Stimulated activated effector memory CD8-positive, alpha-beta T cell treated with anti-CD3 and anti-CD28 coated beads, Interleukin-12 subunit alpha, Interleukin-12 subunit beta, amount 100 ng/mL, for 72 hours (primary cell): ENCODE data around the gene GSTA5.
"Not testable (repeated sequence)": the region's sequence is repeated elsewhere in the genome, so short reads cannot be mapped to it uniquely, and the experiment has no call there.

ENCODE experiments used
- ATAC-seq: fragments of 150-1000 bp; cut with Tn5 transposase; 2 replicates; pipeline ENCODE4 v1.10.0; 2021
- DNase-seq, 2 donors: peaks; one replicate each; pipeline ENCODE4 v3.0.0; 2021 to 2022; ENCODE audit warnings: low spot score in 2 of 2
- H3K27ac Mint-ChIP-seq: one replicate; pipeline ENCODE4 v1.8.0; 2022; ENCODE audit warnings: mild to moderate bottlenecking, mixed read lengths
- H3K36me3 Mint-ChIP-seq: one replicate; pipeline ENCODE4 v1.8.0; 2022; ENCODE audit warnings: mild to moderate bottlenecking, mixed read lengths
- H3K4me1 Mint-ChIP-seq: one replicate; pipeline ENCODE4 v1.8.0; 2022; ENCODE audit warnings: mixed read lengths
- H3K4me3 Mint-ChIP-seq: one replicate; pipeline ENCODE4 v1.8.0; 2022; ENCODE audit warnings: mild to moderate bottlenecking, mixed read lengths
- H3K9me3 Mint-ChIP-seq: one replicate; pipeline ENCODE4 v1.8.0; 2022; ENCODE audit warnings: mixed read lengths

GSTA5 gene

DNA sequence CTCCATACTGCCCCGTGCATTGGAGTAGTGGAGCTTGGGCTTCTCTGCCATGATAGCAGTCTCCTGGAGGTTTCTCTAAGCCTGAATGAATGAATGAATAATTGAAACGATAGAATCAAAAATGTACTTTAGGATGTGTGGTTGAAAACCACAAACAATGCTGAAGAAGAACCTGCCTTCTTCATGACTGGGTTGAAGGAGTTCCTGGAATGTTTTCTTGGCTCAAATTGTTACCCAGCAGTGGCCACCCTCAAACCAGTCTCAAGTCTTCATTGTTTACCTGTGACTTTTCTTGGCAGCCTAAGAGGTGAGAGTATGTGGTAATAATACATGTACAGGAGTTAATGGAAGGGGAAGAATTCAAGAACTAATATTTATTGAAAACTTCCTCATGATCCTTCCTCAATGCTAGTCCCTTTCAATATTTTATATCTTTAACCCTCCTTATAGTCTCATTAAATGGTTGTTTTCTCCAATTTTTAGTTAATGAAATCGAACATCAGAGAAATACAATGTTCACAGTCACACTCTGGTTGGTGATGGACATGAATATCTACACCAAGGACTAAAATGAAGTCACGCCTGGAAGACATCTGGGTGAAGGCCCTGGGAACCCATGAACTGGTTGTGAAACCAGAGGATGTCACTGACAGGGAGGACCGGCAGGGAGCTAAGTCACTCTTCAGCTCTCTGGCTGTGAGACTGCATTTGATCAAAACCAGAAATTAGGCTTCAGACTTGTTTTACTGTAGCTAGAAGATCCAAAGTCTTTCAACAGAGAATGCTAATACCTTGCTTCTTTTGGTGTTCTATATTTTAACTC, at the start of gene GSTA5:
Gene GSTA5 (minus strand): TSS at position 51 of the 823 bp plus-strand sequence.
- Mint-ChIP-seq H3K4me3 (no peak within 1 kb of the TSS), H3K27ac (no peak within 1 kb of the TSS), H3K36me3 (no peaks in the 10 kb centered on the region), H3K9me3 (no peaks in the 10 kb centered on the region), H3K4me1 (no peaks in the 10 kb centered on the region)
- ATAC-seq (no peak), DNase-seq (no peak)

DNA sequence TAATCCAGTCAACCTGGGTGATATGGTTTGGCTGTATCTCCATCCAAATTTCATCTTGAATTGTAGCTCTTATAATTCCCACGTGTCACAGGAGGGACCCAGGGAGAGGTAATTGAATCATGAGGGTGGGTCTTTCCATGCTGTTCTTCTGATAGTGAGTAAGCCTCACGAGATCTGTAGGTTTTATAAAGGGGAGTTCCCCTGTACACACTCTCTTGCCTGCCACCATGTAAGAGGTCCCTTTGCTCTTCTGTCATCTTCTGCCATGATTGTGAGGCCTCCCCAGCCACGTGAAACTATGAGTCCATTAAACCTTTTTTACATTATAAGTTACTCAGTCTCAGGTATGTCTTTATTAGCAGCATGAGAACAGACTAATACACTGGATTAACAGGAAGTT, 49.4 kb upstream of the GSTA5 start:
- no peak for ATAC-seq
- DNase-seq, result no peak
- Mint-ChIP-seq H3K4me3 (no peak overlapping the region), H3K36me3 (no peaks in the 10 kb centered on the region), H3K4me1 (peaks cover 7% of the 10 kb centered on the region), H3K9me3 (no peaks in the 10 kb centered on the region), H3K27ac (no peak overlapping the region)

DNA sequence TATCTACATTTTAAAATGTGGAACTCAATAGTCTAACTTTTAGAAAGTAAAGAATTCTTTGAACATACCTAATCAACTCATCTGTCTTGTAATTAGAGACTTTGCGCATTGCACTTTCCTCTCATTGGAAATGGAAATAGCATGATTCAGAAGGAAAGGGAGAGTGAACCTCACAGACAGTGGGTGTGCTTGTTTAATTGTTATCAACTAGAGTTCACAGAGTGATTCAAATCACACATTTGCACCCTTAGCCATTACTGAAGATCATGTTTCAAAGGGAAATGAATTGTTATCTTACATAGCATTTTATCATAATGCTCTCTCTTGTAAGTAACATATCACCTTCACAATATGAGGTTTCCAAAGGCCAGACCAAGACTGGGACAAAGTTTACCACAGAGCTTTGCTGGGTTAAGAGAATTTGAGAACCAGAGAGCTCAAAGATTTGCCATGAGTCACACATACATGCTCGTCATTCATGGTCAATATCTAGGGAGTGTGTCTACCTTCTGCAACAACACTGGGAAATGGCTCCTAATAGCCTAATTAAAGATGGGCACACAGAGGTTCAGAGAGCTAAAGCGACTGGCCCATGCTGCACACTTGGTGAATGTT, 47.4 kb upstream of the GSTA5 start:
- ATAC-seq (peak; percentile 56), DNase-seq (no peak)
- no peaks in the 10 kb centered on the region for H3K36me3 Mint-ChIP-seq
- peaks cover 7% of the 10 kb centered on the region for H3K4me1 Mint-ChIP-seq
- no peaks in the 10 kb centered on the region for H3K9me3 Mint-ChIP-seq
- H3K4me3 Mint-ChIP-seq, result no peak overlapping the region
- no peak overlapping the region for H3K27ac Mint-ChIP-seq

DNA sequence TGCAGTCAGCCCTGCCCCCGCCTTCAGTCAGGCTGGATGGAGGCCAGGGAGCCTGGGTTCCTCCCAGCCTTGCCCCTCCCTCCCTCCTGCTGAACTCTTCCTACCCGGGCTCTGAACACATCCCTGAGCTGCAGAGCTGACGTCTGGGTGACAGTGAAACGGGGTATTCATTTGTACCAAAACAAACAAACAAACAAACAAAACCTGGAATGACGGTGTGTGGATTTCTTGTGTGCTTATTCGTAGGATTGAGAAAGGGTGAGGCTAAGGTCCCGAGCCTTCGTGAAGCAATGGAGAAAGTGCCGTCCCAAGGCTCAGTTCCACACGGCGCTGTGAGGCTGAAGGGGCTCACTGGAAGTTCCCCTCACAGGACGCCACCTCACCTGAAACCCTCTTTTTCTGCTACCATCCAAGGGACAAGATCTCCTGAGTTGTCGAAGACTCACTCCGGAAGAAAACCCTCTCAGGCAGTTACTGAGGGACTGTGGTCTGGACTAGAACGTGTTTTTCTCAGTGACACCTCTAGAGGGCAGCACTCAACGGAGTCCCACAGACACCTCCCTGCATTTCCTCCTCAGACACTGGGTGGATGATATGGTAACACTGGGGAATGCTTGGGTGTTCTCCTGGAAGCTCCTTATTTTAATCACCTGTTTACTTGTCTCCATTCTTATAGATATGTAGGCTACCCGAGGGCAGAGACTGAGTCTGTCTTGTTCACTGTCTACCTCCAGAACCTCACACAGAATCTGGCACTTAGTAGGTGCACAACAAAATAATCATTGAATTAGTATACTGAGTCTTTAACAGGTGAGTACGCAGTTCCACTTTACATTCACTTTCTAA, 41.6 kb upstream of the GSTA5 start:
- peak; percentile 51 to 77 for DNase-seq
- H3K27ac Mint-ChIP-seq, result peak overlapping the region; percentile 86
- H3K36me3 Mint-ChIP-seq, result no peaks in the 10 kb centered on the region
- ATAC-seq, result peak; percentile 97
- H3K9me3 Mint-ChIP-seq, result no peaks in the 10 kb centered on the region
- H3K4me3 Mint-ChIP-seq, result peak overlapping the region; percentile 73
- H3K4me1 Mint-ChIP-seq, result no peaks in the 10 kb centered on the region

DNA sequence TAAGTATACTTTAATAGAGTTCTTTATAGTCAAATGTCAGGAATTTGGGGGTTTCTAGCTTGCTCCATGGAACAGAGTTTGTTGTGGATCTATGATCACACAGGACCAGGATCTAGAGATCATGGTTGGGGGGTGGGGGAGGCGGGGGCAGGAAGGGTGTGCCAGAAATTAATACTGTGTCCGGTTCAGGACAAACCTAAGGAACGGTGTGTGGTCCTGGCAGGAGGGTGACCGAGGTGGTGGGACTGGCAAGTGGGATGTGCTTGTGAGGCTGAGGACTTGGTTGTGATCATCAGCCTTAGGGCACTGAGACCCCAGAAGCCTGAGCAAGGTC, 41.0 kb upstream of the GSTA5 start:
- ATAC-seq (no peak), DNase-seq (no peak)
- Mint-ChIP-seq H3K4me1 (no peaks in the 10 kb centered on the region), H3K4me3 (peak overlapping the region; percentile 73), H3K36me3 (no peaks in the 10 kb centered on the region), H3K27ac (peak overlapping the region; percentile 86), H3K9me3 (no peaks in the 10 kb centered on the region)

DNA sequence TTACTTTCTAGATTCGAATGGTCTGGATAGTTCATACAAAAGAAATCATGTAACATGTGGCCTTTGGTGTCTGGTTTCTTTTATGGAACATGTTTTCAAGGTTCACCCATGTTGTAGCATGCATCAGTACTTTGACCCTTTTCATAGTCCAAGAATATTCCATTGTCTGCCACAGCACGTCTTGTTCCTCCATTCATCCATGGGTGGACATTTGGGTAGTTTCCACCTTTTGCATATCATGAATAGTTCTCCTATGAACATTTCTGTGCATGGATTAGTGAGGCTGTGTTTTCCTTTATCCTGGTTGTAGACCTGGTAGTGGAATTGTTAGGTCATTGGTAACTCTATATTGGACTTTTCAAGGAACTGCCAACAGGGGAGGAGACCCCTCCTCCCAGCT, 37.2 kb upstream of the GSTA5 start:
- DNase-seq (no peak), ATAC-seq (no peak)
- Mint-ChIP-seq H3K4me3 (no peak overlapping the region), H3K36me3 (no peaks in the 10 kb centered on the region), H3K4me1 (no peaks in the 10 kb centered on the region), H3K9me3 (no peaks in the 10 kb centered on the region), H3K27ac (no peak overlapping the region)

DNA sequence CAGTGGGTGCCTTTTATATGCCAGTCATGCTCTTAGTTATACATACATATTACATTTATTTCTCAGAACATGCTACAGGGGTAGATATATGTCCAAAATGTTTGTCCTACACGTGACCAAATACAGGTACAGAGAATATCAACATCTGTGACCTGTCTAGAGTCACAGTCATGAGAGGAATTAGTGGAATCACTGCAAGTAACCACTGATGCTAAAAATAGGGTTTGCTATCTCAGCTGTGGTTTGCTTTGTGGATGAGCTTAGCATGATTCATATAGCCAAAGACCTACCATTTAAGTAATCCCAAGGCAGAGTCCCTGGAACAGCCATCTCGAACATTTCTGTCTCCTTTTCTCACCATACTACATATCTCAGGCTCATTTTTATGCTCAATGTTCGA, 36.6 kb upstream of the GSTA5 start:
- no peaks in the 10 kb centered on the region for H3K36me3 Mint-ChIP-seq
- no peaks in the 10 kb centered on the region for H3K9me3 Mint-ChIP-seq
- H3K4me3 Mint-ChIP-seq, result no peak overlapping the region
- no peak overlapping the region for H3K27ac Mint-ChIP-seq
- no peaks in the 10 kb centered on the region for H3K4me1 Mint-ChIP-seq
- ATAC-seq (peak; percentile 88), DNase-seq (no peak)

DNA sequence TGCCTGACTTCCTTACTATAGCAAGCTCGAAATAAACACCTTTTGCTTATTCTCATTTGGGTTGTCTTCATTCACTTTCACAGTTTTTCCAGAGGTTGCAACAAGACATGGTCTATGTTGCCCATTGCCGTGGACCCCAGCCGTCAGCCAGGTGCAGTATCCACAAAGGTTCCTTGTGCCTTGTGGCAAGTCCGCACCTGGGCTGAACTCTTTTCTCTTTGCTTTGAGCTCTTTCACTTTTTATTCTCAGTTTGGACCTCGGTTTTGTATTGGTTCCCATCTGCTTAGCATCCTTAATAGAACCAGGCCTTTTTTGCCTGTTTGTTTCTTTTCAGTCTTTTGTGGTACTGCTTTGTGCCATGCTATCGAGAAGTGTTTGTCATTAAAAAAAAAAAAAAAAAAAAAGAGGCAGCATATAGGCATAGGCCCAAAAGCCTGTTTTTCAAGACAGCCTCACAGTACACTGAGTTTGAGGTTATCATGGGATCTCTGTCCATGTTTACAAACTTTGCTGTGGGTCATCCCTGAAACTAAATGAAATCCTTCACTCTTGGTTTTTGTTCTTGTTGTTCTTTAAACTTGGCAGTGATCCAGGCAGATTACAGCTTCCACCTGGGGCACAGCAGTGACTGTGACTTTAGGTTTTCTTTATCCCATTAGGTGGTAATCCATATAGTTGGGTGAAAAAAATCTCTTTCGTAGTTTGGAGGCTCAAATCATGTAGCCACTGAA, 35.6 kb upstream of the GSTA5 start:
- DNase-seq (no peak), ATAC-seq (no peak)
- H3K9me3 Mint-ChIP-seq, result no peaks in the 10 kb centered on the region

DNA sequence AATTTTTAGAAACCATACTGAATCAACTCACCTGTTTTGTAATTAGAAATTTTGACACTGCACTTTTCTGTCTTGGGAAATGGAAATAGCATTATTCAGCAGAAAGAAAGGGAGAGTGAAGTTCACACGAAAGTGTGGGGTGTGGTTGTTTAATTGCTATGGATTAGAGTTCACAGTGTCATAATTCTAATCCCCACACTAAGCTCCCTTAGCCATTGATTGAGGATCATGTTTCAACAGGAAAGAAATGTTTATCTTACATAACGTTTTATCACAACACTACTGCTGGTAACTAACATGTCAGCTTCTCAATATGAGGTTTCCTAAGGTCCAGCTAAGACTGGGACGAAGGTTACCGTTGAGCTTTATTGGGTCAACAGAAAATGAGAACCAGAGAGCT, 31.4 kb upstream of the GSTA5 start:
- Mint-ChIP-seq H3K9me3 (no peaks in the 10 kb centered on the region), H3K4me1 (no peaks in the 10 kb centered on the region), H3K36me3 (no peaks in the 10 kb centered on the region), H3K4me3 (no peak overlapping the region), H3K27ac (no peak overlapping the region)
- DNase-seq (no peak), ATAC-seq (no peak)

More for the DNA sequence above, 35.6 kb upstream of the GSTA5 start:
- Mint-ChIP-seq H3K27ac (no peak overlapping the region), H3K36me3 (no peaks in the 10 kb centered on the region), H3K4me3 (no peak overlapping the region), H3K4me1 (no peaks in the 10 kb centered on the region)

DNA sequence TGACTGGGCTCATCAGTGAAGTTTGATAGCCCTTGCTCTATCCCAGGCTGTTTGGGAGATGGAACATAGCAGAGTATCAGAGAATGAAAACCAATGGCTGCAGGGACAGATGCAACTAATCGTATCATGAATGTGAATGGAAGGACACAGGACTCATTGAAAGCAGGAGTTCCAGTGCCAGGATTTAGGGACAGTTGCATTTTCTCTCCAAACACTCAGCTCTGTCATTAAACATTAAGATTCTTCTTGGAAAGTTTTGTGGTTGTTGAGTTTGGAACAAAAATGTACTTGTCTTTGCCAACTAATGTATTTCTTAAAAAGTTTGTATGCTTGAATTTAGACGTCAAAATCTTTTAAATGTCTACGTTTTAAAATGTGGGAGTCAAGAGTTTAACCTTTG, 31.0 kb upstream of the GSTA5 start:
- Mint-ChIP-seq H3K4me1 (no peaks in the 10 kb centered on the region), H3K9me3 (no peaks in the 10 kb centered on the region), H3K4me3 (no peak overlapping the region), H3K27ac (no peak overlapping the region), H3K36me3 (no peaks in the 10 kb centered on the region)
- ATAC-seq, result no peak
- no peak for DNase-seq

DNA sequence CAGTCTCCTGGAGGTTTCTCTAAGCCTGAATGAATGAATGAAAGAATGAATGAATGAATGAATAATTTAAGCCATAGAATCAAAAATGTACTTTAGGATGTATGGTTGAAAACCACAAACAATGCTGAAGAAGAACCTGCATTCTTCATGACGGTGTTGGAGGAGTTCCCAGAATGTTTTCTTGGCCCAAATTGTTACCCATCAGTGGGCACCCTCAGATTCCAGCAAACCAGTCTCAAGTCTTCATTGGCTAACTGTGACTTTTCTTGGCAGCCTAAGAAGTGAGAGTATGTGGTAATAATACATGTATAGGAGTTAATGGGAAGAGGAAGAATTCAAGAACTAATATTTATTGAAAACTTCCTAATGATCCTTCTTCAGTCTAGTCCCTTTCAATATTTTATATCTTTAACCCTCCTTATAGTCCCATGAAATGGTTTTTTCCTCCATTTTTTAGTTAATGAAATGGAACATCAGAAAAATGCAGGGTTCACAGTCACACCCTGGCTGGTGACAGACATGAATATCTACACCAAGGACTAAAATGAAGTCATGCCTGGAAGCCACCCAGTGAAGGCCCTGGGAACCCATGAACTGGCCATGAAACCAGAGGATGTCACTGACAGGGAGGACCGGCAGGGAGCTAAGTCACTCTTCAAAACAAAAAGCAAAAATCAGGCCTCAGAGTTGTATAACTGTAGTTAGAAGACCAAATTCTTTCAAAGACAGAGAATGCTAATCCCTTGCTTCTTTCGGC, 29.9 kb upstream of the GSTA5 start:
- not testable (repeated sequence) for H3K4me1 Mint-ChIP-seq, H3K36me3 Mint-ChIP-seq, ATAC-seq, H3K27ac Mint-ChIP-seq, DNase-seq, H3K9me3 Mint-ChIP-seq, H3K4me3 Mint-ChIP-seq

DNA sequence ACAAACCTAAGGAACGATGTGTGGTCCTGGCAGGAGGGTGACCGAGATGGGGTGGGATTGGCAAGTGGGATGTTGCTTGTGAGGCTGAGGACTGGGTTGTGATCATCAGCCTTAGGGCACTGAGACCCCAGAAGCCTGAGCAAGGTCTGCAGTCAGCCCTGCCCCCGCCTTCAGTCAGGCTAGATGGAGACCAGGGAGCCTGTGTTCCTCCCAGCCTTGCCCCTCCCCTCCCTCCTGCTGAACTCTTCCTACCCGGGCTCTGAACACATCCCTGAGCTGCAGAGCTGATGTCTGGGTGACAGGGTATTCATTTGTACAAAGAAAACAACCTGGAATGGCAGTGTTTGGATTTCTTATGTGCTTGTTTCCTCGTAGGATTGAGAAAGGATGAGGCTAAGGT, 28.3 kb upstream of the GSTA5 start:
- not testable (repeated sequence) for H3K4me3 Mint-ChIP-seq, DNase-seq, H3K27ac Mint-ChIP-seq, H3K9me3 Mint-ChIP-seq, H3K36me3 Mint-ChIP-seq, H3K4me1 Mint-ChIP-seq, ATAC-seq

DNA sequence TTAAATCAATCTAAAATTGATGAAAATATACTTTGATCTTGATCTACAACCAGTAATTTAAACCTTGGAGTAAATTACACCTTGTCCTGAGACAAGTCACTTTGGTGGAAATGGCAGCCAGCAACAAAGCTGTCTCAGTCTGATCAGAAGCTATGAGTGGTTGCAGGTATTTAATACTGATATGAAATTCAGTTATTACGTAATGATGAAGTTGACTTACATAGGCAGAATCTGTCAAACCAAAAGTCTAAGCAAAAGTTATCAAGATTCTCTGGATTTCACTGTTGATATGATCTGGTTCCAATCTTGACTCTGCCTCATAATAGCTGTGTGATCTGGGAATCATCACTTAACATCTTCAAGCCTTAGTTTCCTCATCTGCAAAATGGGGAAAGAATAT, 27.6 kb upstream of the GSTA5 start:
- Mint-ChIP-seq H3K4me1 (no peaks in the 10 kb centered on the region), H3K9me3 (no peaks in the 10 kb centered on the region), H3K4me3 (no peak overlapping the region), H3K27ac (no peak overlapping the region), H3K36me3 (no peaks in the 10 kb centered on the region)
- no peak for DNase-seq
- ATAC-seq, result no peak

DNA sequence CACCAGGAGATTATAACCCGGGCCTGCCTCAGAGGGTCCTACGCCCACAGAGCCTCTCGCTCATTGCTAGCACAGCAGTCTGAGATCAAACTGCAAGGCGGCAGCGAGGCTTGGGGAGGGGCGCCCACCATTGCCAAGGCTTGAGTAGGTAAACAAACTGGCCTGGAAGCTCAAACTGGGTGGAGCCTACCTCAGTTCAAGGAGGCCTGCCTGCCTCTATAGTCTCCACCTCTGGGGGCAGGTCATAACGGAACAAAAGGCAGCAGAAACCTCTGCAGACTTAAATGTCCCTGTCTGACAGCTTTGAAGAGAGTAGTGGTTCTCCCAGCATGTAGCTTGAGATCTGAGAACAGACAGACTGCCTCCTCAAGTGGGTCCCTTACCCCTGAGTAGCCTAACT, 20.5 kb upstream of the GSTA5 start:
- not testable (repeated sequence) for H3K4me1 Mint-ChIP-seq, H3K4me3 Mint-ChIP-seq, H3K9me3 Mint-ChIP-seq, H3K27ac Mint-ChIP-seq, H3K36me3 Mint-ChIP-seq, ATAC-seq, DNase-seq

DNA sequence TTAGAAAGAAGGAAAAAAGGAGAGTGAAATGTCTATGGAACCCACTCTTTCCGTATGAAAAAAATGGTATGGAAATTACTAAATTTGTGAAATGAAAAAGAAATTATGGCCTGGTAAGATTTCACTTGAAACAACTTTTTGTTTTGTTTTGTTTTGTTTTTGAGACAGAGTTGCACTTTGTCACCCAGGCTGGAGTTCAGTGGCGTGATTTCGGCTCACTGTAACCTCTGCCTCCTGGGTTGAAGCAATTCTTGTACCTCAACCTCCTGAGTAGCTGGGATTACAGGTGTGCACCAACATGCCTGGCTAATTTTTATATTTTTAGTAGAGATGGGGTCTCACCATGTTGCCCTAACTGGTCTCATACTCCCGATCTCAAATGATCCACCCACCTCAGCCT, 17.8 kb upstream of the GSTA5 start:
- Mint-ChIP-seq H3K9me3 (no peaks in the 10 kb centered on the region), H3K4me1 (no peaks in the 10 kb centered on the region), H3K36me3 (no peaks in the 10 kb centered on the region), H3K4me3 (no peak overlapping the region), H3K27ac (no peak overlapping the region)
- ATAC-seq, result no peak
- DNase-seq, result no peak
